NCI-H69 (cell line): ENCODE data around the gene MAPKBP1.

Experiments
- DNase-seq: peaks from one replicate; lab custom pipeline; 2025; lab: John Stamatoyannopoulos, UW

Gene MAPKBP1

DNA sequence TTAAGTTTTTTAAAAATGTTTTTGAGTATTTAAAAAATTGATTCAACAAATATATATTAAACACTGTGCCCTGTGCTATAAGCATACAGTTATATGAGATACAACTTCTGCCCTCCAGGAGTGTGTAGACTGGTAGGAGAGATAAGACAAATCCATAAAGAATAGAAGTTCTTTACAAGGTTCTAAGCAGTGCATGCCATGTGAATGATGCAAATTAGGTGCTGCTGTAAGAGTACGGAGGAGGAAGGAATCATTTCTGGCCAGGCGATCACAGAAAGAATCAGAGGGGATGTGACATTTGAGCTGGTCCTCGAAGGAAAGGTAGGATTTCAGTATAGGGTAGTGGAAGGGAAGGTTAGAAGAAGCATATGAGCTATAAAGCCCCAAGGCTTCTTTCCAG, 14.0 kb downstream of the MAPKBP1 start:
- DNase-seq = no peak

DNA sequence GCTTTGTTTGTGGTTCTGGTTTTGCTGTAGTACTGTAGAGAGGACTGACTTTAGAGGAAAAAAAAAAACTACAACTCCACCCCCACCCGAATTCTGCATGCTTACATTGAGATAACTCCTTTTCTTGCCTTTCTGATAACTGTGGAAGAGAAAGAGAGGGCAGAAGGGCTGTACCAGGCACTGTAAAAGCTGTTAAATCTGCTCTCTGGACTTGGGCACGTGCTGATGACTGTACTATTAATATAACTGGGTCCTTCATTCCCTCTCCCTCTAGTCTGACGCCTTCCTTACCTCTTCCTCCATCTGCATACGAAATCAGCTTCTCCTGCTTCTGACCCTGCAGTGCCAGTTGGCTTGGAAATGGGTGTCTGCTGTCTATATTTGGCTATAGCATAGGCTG, 15.0 kb downstream of the MAPKBP1 start:
- no peak for DNase-seq

DNA sequence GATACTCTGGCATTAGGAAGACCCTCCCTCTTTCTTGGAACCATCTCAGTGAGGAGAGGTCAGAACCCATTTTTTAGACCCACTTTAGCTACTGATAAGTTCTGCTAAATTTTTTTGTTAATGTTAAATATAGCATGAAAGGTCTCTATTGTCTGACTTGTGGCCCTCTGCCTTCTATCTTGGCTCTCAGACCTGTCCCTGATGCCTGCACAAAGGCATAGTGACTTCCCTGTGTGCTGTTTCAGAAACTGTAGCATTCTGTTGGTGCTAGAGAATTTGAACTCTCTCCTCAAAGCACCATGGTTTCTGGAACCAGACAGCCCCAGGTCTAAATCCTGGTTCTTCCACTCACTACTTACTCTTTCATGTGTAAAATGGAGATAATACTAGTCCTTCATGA, 15.4 kb downstream of the MAPKBP1 start:
- no peak for DNase-seq

DNA sequence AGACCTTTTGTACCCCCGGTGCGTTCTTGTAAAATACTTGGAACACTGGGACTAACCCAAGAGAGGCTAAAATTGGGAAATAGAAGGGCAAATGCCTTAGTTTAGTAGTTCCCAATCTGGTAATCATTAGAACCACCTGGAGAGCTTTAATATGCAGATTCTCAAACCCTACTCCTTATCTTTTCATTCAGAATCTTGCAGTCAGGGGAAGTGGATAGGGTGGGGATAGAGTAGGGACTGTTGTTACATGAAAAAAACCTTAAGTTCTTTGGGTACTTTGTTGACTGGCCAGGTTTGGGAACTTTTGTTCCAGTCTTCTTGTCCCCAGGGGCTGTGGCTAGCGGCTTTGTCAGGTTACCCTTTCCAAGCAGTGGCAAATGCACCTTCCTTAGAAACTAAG, 15.9 kb downstream of the MAPKBP1 start:
- DNase-seq = no peak

DNA sequence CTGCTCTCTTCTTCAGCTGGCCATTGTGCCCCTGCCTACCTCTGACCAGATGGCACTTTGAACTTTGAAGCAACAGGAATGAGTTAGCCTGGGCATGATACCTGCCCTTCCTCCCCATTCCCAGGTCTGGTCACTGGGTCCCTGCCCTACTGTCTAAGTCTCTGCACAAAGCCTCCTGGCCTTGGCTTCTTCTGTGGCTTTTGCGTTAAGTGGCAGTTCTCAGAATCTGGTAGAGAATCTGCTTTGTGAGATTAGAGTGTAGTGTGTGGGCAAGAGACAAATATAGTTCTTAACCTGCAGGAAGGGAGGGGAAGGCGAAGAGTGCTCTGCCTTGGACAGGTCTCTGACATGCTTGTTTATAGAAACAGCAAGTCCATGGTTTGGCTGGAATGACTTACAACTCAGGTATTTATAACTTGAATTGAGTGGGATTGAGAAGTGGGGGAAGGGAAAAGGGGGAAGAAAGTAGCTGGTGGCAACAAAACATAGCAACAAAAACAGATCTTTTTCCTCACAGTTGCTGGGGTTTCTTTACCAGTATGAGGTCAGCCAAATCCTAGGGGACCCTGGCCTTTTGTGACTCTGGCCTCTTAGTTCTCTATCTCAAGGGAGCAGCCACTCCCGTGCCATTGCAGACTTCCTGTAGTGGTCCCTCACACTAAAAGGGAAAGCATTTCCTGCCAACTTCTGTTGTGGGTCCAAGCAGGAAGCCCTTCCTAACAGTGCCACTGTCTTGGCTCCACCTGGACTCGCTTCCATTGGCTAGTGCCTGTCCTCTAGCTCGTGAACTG, 16.7 kb downstream of the MAPKBP1 start:
- DNase-seq = peak; percentile 5

DNA sequence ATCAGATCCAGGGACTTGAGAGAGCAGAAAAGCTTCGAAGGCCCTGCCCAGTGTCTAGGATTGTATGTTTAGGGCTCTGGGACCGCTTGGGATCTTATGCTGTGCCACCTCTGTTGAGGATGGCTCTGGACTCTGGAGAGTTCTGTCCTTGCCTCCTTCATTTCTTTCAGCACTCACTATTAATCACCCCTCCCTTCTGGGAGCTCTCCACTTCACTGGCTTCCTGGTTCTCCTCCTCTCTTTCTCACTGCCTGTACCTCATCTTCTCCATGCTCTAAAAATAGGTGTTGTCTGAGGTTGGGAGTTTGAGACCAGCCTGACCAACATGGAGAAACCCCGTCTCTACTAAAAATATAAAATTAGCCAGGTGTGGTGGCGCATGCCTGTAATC, 17.3 kb downstream of the MAPKBP1 start:
- no peak for DNase-seq

DNA sequence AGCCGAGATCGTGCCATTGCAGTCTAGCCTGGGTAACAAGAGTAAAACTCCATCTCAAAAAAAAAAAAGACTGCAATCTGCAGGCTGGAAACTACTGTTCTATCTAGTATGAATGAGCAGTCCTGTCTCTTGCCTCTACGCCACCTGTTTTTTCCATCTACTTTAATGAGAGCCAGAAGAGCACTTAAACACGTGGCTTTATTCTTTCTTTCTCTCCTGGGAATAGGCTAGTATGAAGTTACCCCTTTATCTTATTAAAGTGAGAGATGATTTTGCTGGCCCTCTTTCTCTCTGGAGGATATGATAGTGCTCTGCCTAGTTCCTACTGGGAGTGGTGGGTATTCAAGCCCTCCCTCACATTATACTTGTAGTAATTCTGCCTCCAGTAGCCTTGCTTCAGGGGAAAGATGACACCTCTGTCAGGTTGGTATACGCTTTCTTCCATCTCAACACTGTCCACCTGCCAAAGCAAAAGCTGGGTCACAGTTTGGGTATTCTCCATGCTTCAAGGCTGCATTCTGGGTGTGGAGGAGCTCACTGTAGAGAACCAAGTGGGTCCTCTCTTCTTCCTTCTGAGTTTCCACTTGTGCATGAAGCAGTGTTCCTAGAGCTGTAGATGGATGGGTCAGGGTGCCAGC, 17.8 kb downstream of the MAPKBP1 start:
- DNase-seq = peak; percentile 11

DNA sequence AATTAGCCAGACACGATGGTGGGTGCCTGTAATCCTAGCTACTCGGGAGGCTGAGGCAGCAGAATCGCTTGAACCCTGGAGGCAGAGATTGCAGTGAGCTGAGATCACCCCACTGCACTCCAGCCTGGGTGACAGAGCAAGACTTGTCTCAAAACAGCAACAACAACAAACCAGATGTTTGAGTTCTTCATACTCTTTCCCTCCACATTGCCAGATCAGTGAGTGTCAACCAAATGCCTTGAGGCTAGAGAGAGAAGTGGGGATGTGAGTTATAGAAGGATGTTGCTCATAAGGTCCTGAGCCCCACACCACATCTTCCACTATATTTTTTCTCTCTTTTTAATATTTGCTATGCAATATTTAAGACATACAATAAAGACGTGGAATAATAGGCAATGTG, 19.8 kb downstream of the MAPKBP1 start:
- DNase-seq = no peak

DNA sequence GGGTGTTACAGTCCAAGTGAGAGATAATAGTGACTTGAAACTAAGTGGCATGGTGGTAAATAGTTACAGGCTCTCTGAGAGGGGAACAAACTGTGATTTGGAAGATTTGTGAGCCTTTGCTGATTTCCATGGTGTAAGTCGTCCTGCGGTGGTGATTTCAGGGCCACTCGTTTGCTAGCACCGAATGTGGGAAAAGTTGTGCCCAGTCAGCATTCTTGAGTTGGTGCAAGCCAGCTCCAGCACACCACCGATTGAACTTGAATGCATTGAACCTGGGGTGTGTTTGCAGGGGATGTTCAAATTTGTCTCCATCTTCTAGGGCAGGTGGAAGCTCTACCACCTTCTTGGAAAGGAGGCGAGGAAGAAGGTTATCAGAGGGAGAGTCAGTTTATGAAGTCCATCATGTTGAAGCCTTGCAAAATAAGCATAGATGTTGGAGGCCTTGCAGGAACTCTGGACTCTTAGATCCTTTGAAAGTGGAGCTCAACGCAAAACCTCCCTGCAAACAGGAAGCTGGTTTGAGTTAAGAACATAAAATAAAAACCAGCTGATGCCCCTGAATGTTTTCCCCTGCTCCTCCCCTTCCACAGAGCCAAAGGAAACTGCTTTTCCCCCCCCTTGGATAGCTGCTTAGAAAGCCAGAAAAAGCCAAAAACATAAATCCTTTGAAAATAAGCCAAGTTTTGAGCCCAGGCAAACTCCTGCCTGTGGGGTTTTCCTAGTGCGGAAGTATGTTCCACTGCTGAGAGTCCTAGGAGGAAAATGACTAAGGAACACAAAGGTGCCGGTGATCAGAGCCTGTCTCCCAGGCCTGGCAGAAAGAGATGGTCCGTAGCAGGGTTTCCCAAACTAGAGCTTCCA, 21.9 kb downstream of the MAPKBP1 start:
- no peak for DNase-seq

DNA sequence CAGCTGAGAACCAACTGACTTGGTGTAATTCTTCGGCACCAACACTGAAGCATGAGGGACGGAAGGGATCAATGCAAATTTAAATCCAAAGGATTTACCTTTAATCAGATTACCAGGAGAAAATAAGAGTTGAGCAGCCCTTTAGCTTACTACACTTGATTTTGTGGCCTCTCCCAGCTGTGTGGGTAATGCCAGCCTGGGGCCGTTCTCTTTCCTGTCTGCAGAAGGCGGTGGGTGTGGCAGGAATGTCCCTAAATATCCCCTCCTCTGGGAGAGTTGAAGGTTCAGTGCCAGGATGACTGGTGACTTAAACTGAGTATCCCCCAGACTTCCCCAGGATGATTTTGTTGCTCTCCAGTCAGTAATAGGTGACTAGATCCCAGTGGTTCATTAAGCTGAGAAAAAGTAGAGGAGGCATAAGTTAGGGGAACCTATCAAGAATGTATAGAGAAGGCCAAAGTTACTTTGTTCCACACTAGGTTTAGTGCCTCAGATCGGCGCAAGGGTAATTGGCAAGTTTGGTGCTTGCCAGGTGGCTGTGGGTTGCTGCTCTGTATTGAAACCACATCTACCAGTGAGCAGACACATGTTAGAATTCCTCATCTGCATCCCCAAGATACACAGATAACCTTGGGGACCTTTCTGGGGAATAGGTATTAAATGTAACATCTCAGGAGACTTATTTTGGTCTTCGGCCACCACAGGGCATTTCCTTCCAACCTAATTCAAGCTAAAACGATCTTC, 23.1 kb downstream of the MAPKBP1 start:
- DNase-seq = no peak

DNA sequence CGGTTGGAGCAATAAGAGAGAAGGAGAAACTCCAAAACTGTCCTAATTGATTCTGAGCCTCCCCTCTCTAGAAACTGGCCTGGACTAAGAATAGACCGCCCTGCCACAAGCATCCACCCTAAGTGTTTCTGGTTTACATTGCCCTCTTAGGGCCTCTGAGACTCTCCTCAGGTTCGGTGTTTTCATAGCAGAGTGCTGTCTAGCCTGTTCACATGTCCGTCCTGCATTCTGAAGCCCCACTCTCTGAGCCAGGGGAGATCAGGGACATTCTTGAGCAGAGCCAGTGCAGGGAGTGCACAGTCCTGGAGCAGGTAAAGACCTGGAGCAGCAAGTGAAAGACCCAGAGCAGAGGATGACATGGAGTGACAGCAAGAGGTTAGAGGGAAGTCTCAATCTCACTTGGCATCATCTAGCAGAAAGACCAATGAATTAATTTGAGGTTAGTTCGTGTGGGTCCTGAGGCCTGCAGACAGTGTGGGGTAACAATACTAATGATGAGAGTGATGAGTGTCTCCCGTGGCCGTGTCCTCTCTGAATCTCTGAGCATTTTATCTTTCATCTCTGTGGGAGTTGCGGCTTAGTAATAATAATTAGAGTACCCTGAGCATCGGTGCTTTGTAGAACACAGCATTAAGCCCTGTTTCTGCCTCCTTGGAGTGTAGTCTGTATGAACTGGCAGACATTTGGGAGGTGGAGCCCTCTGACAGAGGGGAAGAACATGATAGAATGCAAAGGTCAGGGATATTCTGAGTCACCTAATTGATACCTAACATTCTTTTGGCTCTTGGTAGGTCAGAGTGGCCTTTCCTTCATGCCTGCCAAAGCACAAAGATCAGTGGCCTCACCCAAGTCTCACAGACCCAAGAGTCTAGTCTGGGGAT, 24.6 kb downstream of the MAPKBP1 start:
- DNase-seq = no peak

DNA sequence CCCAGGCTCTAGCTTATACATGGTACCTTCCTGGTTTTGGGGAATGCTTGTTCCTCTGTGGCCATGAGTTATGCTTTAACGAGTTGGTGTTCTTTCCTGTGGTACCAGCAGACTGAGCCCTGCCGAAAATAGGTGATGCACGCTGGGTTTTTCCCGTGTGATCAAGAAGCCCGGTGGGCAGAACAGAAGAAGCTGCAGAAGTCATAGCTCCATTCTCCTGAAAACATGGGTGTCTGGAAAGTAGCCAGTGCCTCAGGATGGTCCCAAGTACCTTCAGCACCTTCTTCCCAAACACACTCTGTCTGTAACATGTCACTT, 25.2 kb downstream of the MAPKBP1 start:
- no peak for DNase-seq

DNA sequence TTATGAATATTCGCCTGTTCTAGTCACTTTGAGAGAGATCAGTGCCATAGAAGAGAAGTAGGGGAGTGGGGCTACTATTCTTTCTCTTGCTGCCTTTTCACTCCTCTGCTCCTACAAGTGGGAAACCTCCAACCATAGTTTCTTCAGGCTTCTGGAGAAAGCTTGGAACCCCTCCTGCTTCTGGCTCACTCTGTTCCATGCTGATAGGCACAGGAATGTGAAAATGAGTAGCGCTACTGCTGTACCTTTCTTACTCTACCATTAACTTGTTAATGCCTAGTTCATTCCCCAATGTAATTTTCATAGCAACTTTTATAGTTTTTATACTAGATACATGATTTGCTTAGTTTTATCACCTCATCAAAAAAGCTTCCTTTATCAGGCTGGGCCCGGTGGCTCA, 26.9 kb downstream of the MAPKBP1 start:
- no peak for DNase-seq

DNA sequence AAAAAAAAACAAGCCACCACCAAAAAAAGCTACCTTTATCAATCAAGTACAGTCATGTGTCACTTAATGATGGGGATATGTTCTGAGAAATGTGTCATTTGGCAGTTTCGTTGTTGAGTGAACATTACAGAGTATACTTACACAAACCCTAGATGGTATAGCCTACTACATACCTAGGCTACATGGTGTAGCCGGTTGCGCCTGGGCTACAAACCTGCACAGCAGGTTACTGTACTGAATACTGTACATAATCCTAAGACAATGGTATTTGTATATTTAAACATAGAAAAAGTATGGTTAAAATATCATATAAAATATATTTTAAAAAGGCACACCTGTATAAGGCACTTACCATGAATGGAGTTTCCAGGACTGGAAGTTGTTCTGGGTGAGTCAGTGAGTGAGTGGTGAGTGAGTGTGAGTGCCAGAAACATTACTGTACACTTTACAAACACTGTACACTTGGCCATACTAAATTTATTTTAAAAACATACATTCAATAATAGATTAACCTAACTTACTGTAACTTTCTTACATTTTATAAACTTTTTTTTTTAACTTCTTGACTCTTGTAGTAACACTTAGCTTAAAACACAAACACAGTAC, 27.7 kb downstream of the MAPKBP1 start:
- DNase-seq = no peak

DNA sequence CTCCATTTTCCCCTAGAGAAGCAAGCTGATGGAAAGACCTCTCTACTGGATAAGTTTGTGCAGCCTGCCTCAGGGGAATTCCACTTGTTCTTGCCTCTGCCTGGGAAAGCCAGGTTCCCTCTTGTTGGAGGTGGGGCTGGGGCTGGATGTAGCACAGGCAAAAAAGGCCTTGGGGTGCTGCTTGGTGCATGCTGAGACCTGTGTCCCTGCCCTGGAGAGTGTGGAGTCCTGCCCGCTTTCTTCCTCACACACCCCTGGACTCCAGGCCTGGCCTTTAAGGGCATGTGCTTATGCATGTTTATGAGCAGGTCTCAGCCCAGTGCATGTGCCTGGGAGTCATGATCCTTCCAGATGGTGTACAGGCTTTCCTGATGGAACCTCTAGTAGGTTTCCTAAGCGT, 30.1 kb downstream of the MAPKBP1 start:
- no peak for DNase-seq

DNA sequence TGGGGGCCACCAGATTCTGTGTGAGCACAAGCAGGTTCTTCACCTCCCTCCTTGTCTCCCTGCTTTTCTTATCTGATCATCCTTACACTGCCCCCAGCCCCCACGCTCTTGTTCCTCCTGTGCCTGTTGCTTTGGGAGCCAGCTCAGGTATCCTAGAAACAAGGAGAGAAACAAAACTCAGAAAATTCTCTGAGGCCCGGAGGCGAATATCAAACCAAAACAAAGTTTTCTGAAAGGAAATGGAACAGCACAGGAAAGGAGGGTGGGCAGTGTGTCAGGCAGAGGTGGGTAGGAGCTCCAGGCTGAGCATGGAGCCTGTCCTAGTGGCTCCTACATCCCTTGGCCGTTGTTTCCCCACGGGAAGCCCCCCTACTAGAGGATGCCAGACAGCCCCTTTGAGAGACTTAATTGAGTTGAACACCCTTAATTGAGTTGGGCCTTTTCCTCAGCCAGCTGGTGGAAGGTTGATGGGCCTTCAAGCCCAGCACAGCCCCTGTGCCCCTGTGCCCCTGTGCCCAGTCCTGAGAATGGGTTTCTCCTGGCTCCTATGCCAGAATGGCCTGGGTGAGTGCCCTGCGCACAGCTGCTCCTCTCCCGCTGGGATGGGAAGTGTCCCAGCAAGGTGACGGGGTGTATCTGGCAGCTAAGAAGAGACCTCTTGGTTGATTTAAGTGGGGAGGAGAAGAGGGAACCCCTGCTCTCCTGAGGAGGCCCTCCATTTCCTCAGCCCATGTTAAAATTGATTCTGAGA, 30.8 kb downstream of the MAPKBP1 start:
- DNase-seq = no peak

DNA sequence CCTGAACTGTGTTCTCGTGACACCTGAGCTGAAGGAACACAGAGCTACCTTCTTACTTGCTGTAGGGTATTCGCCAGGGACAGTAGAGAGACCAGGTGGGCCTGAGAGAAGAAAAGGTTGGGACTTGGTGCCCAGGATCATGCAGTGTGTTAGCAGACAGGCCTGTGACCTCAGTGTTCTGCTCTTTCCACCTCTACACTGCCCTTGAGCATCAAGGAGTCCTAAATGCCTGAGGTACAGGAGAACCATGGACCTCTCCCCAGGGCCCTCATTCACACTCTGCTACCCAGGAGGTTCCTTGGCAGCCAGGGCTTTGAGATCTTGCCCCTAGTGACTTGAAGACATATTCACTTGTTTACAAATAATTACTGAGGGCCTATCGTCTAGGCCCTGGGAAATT, 31.4 kb downstream of the MAPKBP1 start:
- no peak for DNase-seq

DNA sequence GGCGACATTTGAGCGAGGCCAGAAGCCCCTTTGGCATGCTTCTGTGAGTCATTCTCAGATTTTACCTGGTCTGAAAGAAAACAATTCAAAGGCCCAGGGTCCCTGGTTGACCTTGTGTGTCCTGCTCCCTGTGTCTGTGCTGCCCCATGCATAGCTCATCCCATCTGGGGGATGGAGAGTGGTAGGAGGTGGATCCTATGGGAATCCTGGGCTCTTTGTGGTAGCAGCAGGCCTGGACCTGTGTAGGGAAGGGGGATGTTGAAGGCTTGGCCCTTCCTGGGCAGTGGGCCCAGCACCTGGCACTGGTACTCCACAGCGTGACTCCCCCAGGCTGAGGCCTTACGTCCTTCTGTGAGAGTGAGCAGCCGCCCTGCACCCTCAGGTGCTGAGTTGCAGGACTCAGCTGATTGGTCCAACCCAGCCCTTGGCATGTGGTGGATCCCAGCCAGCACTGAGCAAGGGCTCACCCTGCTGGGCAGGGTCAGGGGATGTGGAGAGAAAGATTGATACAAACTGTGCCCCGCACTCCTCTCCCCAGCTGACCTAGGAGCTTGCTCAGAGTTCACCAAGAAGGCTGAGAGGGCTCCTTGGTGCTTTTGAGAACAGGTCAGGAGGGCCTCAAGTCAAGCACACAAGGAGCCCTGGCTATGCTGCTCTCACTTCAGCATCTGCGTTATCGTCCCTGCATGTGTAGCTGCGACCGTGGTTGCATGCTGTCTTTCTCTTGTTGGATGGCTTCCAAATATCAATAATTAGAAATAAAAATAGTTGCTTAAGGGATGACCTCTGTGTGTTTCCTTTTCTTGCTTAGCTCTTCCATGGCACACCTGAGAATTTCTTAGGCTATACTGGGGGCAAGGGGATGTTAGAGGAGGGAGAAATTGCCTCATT, 32.3 kb downstream of the MAPKBP1 start:
- peak; percentile 4 for DNase-seq

DNA sequence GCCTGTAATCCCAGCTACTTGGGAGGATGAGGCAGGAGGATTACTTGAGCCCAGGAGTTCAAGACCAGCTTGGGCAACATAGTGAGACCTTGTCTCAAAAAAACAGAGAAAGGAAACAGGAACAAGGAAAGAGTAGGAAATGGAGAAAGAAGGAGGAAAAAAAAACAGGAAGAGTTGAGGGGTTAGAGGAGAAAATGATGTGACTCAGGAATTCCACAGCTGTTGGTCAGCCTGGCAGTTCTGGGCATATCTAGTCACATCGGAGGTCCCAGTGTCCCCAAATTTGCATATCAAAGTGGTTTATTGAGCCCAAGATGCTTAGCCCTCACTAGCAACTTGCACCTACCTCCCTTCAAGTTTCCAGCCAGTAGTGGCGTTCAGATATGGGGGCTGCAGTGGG, 34.8 kb downstream of the MAPKBP1 start:
- no peak for DNase-seq
